DMS153 treated with DMSO at 0.1 percent for 48 hours (cell line): ENCODE measurements around the gene ASTN2.

ENCODE experiments used
- DNase-seq: peaks from one replicate; lab custom pipeline; 2025; ENCODE audit not compliant: unreplicated experiment; lab: John Stamatoyannopoulos, UW

ASTN2 gene

DNA sequence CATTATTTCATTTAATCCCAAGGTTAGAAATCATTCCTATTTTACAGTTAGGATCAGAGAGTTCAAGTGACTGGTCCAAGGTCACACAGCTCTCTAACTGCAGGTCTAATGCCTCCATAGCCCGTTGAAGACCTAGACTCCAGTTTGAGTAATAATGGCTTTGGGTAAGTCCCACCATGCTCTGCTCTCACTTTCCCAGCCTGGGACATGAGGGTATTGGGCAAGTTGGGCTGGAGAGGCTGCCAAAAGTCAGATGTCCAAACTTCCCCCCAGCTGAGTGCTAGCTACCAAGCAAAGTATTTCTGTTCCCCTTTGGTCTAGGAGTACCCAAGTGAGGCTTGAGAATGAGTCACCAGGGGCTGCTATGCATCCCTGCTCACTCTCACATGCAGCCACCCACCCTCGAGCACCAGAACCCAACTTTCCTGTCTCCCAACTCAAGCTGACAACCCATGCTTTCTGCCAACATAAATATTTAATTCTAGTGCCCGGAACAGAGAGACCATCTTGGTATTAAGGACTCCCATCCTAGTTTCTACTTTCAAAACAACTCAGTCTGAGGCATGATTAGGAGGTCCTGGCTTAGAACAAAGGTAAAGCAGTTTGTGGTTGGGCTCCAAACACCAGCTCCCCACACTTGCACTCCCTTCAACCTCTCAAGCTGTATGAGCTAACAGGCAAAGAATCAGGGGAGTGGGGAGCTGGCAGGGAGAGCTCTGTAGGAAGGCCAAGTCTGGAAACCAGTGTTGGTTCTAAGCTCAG, 964.3 kb downstream of the ASTN2 start:
- no peak for DNase-seq

GRCh38 chr9:116449949-116450348, 964.9 kb downstream of the ASTN2 start:
- no peak for DNase-seq

DNA sequence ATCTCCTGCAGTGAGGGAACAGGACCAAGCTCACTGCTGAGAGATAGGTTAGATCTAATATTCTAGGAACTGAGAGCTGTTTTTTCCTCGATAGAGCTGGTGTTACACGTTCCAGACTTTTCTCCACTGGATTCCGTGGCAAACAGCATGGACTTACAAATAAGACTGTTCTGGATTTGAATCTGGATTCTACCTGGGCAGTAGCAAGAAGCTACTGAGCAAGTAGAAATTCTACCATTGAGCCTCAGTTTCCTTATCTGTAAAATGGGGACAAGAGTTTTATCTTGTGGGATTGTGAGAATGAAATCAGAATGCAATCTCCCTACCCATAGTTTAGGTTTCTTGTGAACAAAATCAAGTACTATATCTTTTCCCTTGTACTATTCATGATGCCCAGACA, 966.4 kb downstream of the ASTN2 start:
- DNase-seq = no peak

- no peak for DNase-seq
Observed at GRCh38 chr9:116447934-116448333, 966.9 kb downstream of the ASTN2 start.

DNA sequence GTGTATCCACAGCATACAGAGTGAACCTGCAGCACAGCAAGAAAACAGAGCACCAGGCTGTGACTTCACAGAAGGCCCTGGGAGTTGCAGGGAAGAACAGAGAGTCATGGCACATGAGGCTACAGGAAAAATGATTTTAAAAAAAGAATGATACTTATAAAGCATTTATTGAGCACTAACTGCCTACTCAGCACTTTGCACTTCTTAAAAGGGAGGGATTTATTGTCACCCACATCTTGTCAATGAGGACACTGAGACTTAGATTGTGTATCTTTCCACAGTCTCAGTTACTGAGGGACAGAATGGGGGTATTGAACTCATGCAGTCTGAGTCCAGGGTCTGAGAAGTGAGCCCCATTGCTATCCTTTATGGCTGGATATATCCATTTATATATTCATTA, 972.3 kb downstream of the ASTN2 start:
- no peak for DNase-seq

GRCh38 chr9:116437411-116438370, 977.2 kb downstream of the ASTN2 start:
- no peak for DNase-seq

GRCh38 chr9:116436121-116436520, 978.7 kb downstream of the ASTN2 start:
- DNase-seq = no peak

- DNase-seq = no peak
Observed at GRCh38 chr9:116435706-116436105, 979.2 kb downstream of the ASTN2 start.

- DNase-seq = no peak
Observed at GRCh38 chr9:116434314-116434713, 980.5 kb downstream of the ASTN2 start.

- no peak for DNase-seq
Observed at GRCh38 chr9:116432051-116432450, 982.8 kb downstream of the ASTN2 start.

DNA sequence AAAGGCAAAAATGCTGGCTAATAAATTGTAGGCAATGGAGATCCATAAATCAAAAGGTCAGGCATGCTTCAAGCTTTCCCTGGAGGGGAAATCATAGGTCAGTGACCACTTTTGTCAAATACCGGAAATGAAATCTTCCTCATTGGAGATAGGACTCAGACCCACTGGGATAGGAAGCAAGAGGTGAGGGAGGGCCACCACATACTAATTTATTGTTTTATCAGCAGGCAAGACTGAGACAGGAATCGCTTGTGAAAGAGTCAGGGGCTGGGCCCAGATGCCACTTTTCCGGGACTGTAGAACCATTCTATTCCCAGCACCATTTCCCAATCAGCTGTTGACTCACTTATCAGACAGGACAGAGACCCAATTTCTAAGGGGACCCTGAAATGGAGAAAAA, 984.0 kb downstream of the ASTN2 start:
- no peak for DNase-seq

DNA sequence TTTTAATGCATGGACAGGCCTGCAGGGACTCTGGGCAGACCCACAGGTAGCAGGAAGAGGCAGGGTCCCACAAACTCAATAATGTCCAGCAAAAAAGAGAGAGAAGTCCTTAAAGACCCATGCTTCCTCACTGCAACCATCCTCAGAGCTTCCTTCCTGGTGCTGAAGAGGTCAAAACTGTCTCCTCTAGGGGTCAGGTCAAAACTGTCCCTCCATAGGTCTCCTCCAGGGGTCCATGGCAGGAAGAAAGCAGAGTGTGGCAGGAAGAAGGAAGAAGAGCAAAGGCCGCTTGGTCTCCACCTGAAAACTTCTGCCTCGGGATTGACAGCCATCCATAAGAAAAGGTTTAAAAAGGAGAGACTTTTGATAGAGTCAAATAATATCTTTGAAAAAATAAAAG, 989.6 kb downstream of the ASTN2 start:
- no peak for DNase-seq

DNA sequence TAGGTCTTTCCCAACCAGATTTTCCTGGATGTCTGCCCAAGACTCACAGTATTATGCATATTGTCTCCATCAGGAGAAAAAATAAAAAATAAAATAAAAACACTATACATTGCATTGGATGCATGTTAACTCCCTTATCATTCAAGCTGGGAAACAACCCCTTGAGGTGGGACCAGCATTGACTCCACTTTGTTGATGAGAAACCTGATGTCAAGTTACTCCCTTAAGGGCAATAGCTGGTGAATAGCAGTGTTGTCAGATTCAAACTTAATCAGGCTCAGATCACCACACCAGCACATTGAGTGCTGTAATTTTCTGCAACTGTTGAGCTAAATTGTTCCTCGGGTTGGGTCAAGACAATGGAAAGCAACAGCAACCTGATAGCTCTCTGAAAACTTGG, 991.7 kb downstream of the ASTN2 start:
- no peak for DNase-seq

GRCh38 chr9:116422119-116422979, 992.5 kb downstream of the ASTN2 start:
- no peak for DNase-seq

GRCh38 chr9:116420993-116421538, 993.8 kb downstream of the ASTN2 start:
- no peak for DNase-seq

- no peak for DNase-seq
Observed at GRCh38 chr9:116419181-116419580, 995.7 kb downstream of the ASTN2 start.

- no peak for DNase-seq
Observed at GRCh38 chr9:116417464-116417863, 997.4 kb downstream of the ASTN2 start.

DNA sequence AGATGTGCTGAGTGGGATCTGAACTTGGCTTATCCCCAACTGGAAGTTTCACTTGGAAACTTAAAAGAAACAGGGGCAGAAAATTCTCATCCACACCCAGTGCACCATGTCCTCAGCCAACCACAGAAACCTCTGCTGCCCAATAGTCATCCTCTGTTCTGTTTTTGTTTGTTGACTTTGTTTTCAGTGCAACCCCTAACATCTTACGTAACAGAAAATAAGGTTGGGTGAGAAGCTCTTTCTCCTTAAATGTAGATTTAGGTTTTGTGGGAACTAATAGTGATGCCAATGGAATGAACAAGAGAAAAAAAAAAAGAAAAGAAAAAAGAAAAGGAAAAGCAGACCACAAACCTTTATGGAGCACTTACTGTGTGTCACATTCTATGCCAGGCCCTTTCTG, 998.4 kb downstream of the ASTN2 start:
- no peak for DNase-seq

- no peak for DNase-seq
Observed at GRCh38 chr9:116414374-116414773, 1000.5 kb downstream of the ASTN2 start.

- DNase-seq = no peak
Observed at GRCh38 chr9:116411506-116411905, 1003.4 kb downstream of the ASTN2 start.

DNA sequence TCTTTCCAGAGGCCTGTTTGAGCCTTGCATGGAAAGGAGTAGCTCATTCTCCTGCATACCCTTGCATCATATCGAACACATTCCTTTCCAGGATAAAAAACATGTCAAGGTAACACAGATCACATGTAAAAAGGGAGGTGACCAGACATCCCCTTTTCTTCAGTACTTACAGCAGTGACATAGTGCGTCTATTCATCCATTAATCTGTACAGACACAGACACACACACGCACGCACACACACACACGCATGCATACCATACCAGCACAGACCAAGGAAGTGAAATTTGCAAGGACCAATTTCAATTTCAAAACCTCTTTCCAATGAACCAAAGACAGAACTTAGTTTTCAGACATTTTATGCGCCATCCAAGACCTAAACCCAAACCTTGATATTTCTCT, 1005.2 kb downstream of the ASTN2 start:
- no peak for DNase-seq
